GM18526 (cell line): ENCODE results near the gene TSSK6.

Source experiments
- POLR2A ChIP-seq: IDR thresholded peaks from 3 replicates; pipeline ENCODE4 v1.6.1; 2011; ENCODE audit not compliant: insufficient read length; ENCODE audit errors: extremely low read depth

Gene TSSK6

DNA sequence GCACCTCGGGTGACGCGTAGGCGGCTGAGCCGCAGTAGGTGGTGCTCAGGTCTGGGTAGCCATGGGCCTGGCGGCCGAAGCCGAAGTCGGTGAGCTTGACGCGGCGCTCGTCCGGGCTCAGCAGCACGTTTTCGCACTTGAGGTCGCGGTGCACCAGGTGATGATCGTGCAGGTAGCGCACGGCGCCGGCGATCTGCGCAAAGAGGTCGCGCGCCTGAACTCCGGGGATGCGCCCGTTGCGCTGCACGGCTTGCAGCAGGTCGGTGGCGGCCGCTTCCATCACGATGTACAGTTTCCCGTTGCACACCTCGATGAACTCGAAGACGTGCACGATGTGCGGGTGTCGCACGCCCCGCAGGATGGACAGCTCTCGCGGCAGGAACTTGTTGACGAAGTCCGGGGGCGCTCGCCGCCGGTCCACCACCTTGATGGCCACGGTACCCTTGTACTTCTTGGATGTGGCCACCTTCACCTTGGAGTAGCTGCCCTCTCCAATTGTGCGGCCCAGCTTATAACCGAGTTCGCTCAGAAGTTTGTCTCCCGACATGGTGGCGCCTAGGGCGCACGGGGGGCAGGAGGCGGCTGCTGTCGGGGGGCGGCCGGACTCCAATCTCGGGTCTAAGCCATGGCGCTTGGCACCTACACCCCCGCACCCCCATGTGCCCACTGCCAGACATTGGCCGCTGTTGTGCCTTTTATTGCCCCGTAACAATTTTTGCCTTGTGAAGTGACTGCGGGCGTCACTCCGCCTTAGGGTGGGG is at the start of gene TSSK6:
TSS of gene TSSK6 (minus strand) at position 668 of the 761 bp plus-strand sequence. CDS start at position 547, 121 bp downstream.
- TF ChIP-seq POLR2A: no peak

DNA sequence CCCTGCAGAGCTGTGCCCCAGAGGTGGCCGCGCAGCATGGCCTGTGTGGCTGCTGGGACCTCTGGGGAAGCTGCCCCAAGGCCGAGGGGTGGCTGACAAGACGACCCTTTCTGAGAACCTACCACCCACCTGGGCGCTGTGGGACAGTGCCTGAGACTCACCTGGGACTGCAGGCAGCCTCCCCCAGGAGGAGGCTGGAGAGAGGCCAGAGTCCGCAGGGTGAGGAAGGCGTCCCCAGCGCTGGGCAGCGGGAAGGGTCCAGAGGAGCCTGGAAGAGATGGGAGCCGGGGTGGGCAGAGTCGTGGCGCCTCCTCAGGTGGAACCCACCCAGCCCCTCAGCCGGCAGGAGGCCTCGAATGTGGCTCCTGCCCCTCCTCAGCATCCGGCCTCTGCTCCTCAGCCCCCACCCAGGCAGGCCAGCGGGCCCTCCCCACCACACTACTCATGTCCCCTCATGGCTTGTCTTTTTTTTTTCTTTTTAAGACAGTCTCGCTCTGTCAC is 48.0 kb upstream of the TSSK6 start:
- no peak for TF ChIP-seq POLR2A

DNA sequence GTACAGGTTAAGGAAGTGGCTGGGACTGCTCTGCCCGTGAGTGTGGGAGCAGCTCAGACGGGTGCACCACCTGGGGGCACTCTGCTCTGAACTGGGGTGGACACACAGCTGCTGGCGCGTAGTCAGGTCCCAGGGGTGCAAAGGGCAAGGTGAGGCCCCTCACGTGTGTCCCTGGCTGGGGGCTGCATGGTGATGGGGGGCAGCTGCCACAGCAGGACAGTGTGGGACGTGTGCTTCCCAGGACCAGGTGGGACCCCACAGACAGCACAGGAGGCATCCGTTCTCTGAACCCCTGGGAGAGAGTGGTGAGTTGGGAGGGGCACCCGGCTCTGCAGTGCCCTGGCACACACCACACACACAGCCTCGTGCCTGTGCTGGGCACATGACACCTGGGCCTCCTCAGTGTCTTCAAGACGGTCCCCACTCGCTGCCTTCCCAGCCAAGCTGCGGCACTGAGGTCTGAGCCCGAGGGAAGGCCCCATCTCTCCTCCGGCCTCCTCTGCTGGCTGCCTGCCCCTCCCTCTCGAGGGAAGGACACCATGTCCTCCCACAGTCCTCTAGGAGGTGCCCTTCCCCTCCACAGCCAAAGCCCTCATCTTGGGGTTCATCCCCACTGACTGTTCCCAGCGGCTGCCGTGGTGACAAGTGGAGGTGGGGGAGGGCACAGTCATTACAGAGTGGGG is 47.5 kb upstream of the TSSK6 start:
- TF ChIP-seq POLR2A: no peak

DNA sequence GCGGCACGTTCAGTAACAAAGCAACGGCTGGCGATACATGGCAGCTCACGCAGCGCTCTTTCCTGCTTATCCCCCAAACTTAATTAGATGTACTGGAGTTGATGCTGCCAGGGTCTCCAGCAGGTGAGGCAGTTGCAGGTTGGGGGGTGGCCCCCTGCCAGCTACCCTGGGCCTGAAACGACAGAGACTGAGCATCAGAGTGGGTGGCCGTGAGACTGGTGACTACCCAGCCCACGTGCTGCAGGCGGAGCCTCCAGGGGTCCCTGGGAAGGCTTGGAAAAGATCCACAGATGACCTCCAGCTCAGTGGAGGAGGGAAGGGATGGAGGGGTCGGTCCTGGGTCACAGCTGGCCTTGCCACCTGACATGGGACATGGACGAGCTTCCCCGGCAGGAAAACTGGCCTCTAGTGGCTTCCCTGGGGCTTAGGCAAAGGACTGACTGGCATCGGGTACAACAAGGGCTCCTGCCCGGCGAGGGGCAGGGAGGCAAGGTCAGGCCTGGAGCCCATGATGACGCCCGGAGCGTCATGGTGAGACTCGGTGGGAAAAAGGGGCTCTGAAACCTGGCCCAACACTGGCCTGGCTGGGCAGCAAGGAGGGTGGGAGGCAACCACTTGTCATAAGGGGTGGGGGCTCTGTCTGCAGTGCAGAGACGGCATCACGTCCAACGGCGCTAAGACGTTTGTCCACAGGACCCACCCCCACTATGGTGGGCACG is 46.8 kb upstream of the TSSK6 start:
- TF ChIP-seq POLR2A: no peak

DNA sequence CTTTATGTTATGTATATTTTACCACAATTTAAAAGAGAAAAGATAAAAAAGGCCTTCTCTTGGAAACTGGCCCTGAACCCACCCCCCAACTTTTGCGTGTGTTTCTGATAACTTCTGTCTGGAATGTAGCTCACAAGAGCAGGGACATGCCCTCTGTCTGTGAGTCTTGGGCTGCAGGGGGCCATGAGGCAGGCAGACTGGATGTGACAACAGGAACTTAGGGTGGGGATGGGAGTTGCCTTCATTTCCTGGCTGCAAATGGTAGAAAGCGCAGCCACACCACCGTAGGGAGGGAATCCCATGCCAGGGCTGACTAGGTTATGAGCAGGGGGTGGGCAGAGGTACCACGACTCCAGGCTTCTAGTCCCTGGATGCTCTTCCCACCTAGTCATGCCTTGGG is 44.6 kb upstream of the TSSK6 start:
- TF ChIP-seq POLR2A: no peak

DNA sequence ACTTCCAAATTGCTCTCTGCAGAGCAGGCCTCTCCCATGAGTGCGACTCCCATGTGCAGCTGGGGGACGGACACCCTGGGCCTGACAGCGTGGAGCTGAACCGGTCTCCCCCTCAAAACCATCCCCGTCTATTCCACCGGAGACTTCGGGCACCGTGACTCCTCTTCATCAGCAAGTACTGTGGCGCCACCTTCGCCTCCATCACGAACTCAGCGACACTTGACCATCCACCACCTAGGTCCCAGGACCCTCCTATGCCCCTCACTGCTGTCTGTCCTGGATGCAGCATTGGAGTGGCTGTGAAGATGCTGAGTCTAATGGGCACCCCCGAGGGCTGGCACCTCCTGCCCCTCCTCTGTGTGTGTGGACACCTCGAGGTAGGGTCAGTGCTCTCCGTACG is 43.3 kb upstream of the TSSK6 start:
- TF ChIP-seq POLR2A: no peak

DNA sequence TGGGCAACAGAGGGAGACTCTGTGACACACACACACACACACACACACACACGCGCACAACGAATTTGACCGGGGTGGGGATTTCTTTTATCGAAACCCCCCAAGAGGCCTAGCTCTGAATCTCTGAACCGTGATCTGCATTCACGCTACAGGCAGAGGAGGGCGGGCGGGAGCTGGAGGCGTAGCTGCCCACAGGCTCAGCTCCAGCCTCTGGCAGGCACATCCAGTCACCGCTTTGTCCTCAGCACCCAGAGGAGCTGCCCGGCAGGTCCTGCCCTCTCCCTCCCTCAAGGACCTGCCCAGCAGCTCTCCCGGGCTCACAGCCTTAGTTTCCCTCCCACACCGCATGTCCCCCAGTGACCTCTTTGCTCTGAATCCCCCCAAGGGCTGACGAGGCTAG is 42.7 kb upstream of the TSSK6 start:
- no peak for TF ChIP-seq POLR2A

DNA sequence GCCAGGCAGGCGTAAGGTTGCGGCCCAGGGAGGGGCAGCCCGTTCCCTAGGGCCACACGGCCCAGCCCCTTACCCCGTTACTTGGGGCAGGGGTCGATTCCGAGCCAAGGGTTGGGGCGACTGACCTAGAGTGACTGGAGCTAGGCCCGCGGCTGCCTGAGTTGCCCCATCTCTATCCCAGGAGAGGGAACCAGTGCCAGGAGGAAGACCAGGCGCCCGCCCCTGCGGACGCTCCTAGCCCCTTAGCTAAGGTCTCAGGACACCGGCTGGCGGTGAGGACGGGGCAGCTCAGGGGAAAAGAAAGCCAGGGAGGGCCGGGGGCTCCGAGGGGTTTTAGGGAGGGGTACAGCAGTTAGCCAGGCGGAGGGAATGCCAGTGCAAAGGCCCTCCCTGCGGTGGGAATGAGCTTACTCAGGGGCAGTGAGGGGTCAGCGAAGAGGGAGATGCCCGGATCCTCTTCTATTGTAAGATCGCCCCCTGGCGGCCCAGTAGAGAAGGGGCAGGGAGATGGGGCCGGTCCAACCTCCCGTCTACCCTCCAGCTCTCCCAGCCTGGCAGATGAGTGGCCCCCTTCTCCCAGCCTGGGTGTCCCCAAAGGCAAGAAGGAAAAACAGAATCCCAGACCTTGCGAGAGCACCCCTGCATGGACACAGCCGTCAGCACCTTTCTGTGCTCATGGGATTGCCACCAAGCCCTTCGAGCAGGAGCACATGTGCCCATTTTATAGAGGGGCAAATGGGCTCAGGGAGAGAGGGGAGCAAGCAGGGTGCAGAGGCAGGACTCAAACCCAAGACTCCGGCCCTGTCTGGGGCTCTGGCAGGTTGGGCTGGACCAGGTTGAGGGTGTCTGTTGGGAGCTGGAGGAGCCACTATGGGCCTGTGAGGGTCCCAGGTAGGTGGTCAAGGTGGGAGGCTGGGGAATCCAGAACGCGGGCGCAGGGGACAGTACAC is 39.0 kb upstream of the TSSK6 start:
- TF ChIP-seq POLR2A: no peak

DNA sequence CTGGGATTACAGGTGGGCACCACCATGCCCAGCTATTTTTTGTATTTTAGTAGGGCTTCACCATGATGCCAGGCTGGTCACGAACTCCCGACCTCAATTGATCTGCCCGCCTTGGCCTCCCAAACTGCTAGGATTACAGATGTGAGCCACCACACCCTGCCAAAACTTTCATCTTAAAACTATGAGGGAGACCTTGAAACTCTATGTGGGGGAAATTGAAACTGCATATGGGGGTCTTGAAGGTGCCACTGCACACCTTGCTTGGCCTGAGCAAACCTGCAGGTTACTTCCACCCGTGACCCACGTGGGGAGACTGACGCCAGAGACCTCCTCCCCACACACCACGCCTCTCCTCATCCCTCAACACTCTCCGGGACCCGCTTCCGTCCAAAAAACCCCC is 38.3 kb upstream of the TSSK6 start:
- TF ChIP-seq POLR2A: no peak

DNA sequence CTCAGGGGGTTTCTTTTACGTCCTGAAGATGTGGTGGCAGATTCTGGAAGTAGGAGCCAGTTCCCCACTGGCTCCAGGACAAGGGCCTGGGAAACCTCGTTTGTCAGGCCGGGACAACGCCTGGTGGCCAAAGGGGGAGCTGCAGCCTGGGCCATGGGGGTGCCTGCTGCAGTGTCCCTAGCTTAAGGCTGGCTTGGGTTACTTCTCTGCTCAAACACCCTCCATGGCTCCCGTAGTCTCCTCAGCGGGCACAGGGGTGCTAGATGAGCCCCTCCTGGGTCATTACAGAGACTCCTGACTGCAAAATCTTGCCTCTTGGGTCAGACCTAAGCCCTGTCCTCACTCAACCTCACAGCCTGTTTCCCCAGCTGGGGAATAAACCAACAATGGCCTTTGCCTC is 37.5 kb upstream of the TSSK6 start:
- no peak for TF ChIP-seq POLR2A

DNA sequence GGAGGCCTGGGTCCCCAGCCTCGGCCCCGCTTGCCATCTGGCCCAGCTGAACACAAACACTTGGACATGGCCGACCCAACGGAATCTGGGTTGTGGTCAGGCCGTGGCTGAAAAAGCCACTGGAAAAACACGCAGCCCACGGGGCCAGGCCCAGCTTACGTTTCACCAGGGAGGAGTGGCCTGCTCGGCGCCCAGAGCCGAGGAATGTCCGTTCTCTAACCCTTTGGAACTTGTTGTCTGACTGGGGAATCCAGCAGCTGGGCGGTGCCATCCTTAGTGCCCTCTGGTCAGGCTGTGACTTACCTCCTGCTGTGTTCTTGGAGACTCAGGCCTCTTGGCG is 36.5 kb upstream of the TSSK6 start:
- no peak for TF ChIP-seq POLR2A

DNA sequence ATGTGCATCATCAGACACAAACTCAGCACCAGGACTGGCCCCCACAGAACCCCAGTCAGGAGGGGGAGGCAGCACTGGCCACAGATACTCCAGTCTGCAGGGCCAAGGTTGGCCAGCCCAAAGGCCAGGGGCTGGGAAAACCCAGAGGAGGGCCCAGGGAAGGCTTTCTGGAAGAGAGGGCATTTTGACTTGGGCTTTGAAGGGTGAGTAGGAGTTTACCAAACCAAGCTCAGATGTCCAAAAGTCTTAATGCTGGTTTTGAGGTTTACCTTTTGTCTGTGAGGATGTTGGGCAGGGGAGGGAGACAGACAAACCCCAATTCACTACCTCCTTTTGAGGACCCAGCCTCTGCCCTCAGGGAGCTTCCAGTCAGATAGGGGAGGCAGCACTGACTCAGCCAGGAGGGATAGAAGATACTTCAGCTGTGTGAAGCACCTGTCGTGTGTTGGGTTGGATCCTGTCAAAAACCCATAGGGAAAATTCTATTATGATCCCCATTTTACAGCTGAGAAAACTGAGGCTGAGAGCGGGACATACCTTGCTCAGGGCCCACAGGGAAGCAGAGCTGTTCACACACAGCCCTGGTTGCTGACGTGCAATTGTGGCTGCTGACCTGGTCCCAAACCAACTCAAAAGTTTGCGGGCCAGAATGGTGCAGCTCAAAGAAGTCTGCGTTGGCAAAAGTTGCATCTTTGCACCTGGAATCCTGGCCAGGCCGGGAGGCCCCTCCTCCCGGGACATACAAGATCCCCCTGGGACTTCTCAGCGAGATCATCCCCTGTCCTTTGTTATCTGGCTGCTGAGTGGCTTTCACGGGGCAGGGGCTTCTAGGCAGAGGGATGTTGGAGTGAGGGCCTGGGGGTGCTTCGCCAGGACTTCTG is 35.9 kb upstream of the TSSK6 start:
- TF ChIP-seq POLR2A: no peak

DNA sequence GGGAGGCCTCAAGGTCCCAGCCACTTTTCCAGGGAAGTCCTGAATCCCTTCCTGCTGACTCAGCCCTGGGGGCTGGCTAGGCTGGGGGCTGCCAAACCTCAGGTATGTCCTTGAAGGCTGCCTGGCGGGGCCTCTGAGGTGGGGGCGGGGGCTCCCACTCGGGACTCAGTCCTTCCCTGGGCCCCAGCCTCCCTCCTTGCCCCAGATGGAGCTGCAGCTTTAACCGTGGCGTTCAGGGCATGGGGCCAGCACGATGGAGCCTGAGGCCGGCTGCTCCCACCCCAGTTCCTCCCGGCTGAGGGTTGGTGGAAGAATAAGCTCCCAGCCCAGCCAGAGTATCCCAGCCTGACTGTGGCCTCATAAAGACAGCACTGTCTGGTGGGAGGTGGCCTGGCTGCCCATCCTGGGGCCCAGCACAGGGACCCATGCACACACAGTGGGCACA is 35.2 kb upstream of the TSSK6 start:
- no peak for TF ChIP-seq POLR2A
